BE2C (cell line): Measurements from ENCODE around the gene GALNT7. TPM values are rescaled to one million over a fixed set of nuclear protein-coding genes. Genes with fewer than 3 reads are reported as not detected.
"Not testable (repeated sequence)": the region's sequence is repeated elsewhere in the genome, so short reads cannot be mapped to it uniquely, and the experiment has no call there.

ENCODE experiments used
- DNase-seq: peaks from one replicate; pipeline ENCODE4 v3.0.0-alpha.2; 2020
- H3K27me3 ChIP-seq: fragments of 250-450 bp; sonication (Bioruptor Pico); 2 replicates; pipeline ENCODE4 v1.5.1; 2020; ENCODE audit warnings: mild to moderate bottlenecking
- H3K36me3 ChIP-seq: fragments of 250-450 bp; sonication (Bioruptor Pico); 2 replicates; pipeline ENCODE4 v1.5.1; 2020; ENCODE audit warnings: mild to moderate bottlenecking
- H3K4me1 ChIP-seq: fragments of 250-450 bp; sonication (Bioruptor Pico); 2 replicates; pipeline ENCODE4 v1.5.1; 2020
- H3K4me3 ChIP-seq: 2 replicates; pipeline ENCODE4 v1.5.1; 2011; ENCODE audit warnings: low read depth, low read length
- H3K9me3 ChIP-seq: fragments of 250-450 bp; sonication (Bioruptor Pico); 2 replicates; pipeline ENCODE4 v1.5.1; 2020
- polyA plus RNA-seq: library from polyadenylated mRNA; unstranded; fragments of >200 nt; gene quantifications from one replicate; pipeline ENCODE4 v1.2.1, GENCODE V29; 2012; ENCODE audit warnings: low read depth, missing spikeins; ENCODE audit not compliant: insufficient read length, insufficient read depth
- TF ChIP-seq, protein P1 (sequence below): IDR thresholded peaks from 2 replicates; pipeline ENCODE4 v1.5.1; 2012; ENCODE audit warnings: mild to moderate bottlenecking, low read depth, low read length

Gene GALNT7, protein sequence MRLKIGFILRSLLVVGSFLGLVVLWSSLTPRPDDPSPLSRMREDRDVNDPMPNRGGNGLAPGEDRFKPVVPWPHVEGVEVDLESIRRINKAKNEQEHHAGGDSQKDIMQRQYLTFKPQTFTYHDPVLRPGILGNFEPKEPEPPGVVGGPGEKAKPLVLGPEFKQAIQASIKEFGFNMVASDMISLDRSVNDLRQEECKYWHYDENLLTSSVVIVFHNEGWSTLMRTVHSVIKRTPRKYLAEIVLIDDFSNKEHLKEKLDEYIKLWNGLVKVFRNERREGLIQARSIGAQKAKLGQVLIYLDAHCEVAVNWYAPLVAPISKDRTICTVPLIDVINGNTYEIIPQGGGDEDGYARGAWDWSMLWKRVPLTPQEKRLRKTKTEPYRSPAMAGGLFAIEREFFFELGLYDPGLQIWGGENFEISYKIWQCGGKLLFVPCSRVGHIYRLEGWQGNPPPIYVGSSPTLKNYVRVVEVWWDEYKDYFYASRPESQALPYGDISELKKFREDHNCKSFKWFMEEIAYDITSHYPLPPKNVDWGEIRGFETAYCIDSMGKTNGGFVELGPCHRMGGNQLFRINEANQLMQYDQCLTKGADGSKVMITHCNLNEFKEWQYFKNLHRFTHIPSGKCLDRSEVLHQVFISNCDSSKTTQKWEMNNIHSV
- 2.4 TPM for polyA plus RNA-seq

DNA sequence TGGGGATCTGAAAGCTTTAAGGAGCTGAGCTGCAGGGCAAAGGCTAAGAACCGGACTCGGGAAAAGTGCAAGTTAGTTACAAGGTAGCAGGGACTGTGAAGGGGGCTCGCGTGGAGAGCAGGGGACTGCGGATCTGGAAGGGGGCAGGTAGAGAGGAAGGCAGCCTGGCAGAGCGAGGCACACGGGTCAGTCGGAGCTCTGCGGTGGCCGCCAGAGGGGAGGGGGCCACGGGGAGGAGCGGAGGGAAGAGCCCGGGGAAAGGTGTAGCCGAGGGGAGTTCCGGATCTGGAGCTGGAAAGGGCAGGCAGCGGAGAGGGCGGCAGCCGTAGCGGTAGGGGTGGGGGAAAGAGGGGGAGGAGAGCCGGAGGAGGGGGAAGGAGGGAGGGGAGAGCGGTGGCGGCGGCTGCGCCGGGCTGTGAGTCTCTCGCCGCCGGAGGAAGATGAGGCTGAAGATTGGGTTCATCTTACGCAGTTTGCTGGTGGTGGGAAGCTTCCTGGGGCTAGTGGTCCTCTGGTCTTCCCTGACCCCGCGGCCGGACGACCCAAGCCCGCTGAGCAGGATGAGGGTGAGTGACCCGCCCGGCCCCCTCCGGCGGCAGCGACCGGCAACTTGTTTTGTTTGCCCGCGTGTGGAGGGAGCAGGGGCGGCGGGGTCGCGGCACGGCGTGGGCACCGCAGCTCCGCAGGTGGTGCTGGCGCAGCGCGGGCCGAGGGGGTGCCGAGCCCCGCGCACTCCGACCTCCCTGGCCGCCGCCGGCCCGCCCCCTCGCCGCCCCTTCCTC, at the start of gene GALNT7:
Gene GALNT7 (plus strand): TSS at position 416 of the 782 bp plus-strand sequence. CDS start 25 bp downstream, at position 441.
- Histone ChIP-seq H3K9me3 (no peaks in the 10 kb centered on the region), H3K27me3 (peaks cover 20% of the 10 kb centered on the region), H3K4me3 (peak within 1 kb of the TSS; percentile 79), H3K36me3 (no peaks in the 10 kb centered on the region), H3K4me1 (no peaks in the 10 kb centered on the region)
- TF ChIP-seq, protein P1, sequence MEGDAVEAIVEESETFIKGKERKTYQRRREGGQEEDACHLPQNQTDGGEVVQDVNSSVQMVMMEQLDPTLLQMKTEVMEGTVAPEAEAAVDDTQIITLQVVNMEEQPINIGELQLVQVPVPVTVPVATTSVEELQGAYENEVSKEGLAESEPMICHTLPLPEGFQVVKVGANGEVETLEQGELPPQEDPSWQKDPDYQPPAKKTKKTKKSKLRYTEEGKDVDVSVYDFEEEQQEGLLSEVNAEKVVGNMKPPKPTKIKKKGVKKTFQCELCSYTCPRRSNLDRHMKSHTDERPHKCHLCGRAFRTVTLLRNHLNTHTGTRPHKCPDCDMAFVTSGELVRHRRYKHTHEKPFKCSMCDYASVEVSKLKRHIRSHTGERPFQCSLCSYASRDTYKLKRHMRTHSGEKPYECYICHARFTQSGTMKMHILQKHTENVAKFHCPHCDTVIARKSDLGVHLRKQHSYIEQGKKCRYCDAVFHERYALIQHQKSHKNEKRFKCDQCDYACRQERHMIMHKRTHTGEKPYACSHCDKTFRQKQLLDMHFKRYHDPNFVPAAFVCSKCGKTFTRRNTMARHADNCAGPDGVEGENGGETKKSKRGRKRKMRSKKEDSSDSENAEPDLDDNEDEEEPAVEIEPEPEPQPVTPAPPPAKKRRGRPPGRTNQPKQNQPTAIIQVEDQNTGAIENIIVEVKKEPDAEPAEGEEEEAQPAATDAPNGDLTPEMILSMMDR: no peak
- DNase-seq: peak; percentile 80

DNA sequence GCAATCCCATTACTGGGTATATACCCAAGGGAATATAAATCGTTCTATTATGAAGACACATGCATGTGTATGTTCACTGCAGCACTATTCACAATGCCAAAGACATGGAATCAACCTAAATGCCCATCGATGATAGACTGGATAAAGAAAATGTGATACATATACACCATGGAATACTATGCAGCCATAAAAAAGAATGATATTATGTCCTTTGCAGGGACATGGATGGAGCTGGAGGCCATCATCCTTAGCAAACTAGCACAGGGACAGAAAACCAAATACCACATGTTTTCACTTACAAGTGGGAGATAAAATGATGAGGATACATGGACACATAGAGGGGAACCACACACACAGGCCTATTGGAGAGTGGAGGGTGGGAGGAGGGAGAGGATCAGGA, 49.8 kb upstream of the GALNT7 start:
- DNase-seq, H3K4me3 ChIP-seq, H3K27me3 ChIP-seq, H3K9me3 ChIP-seq, H3K4me1 ChIP-seq, H3K36me3 ChIP-seq: not testable (repeated sequence)

DNA sequence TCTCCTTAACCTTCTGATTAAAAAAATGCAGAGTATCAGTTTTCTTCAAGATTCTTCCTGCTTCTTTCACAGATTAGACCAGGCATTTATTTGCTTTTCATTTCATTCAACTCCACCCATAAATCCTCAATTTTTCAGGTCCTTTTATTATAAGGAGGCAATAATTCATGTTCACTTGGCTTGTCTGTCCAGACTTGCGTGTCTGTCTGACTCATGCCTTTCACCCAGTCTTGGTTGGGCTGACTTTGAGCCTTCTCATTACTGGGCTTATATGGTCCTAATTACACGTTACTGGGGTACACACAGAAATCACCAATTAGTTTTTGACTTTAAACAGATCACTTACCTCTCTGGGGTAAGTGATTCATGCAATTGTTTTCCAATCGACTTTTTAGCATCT, 48.8 kb upstream of the GALNT7 start:
- no peak for DNase-seq
- Histone ChIP-seq H3K36me3 (no peaks in the 10 kb centered on the region), H3K4me3 (no peak overlapping the region), H3K9me3 (no peaks in the 10 kb centered on the region), H3K4me1 (no peaks in the 10 kb centered on the region), H3K27me3 (no peaks in the 10 kb centered on the region)
- TF ChIP-seq, protein P1: no peak

DNA sequence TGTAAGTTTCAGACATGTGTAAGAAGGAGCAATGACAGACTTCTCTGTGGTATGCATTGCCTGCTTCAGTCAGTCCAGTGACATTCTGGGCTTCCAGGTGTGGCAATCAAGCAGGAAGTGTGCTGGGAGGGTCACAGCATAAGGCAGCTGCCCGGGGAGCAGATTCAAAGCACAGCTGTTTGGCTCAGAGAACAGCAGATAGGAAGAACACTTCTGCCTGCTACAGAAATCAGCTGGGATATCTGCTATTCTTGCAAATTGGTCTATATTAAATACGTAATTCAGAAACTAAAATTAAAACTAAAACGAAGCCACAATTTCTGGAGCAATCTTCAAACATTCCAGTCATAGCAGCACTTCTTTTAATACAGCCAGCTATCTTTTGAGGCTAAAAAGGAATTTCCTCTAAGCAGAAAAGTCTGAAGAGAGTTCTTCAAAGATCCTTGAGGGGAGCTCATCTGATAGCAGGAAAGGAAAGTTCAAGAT, 47.5 kb upstream of the GALNT7 start:
- Histone ChIP-seq H3K9me3 (no peaks in the 10 kb centered on the region), H3K36me3 (no peaks in the 10 kb centered on the region), H3K27me3 (no peaks in the 10 kb centered on the region), H3K4me1 (no peaks in the 10 kb centered on the region), H3K4me3 (no peak overlapping the region)
- no peak for DNase-seq
- TF ChIP-seq, protein P1: no peak

DNA sequence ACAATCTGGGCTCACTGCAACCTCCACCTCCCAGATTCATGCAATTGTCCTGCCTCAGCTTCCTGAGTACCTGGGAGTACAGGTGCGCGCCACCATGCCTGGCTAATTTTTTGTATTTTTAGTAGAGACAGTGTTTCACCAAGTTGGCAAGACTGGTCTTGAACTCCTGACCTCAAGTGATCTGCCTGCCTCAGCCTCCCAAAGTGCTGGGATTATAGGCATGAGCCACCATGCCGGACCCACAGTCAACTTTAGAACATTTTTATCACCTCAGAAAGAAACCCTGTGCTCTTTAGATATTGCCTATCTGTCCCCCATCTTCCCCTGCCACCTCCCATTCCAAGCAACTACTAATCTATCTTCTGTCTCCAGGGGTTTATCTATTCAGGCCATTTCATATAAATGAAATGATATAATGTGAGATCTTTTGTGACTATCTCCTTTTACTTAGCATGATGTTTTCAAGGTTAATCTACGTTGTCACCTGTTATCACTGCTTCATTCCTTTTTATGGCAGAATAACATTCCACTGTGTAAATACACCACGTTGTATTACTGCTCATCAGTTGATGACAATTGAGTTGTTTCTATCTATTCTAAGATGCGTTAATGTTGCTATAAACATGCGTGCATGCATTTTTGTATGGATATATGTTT, 44.3 kb upstream of the GALNT7 start:
- Histone ChIP-seq H3K36me3 (no peaks in the 10 kb centered on the region), H3K27me3 (no peaks in the 10 kb centered on the region; the same call in 1 of the 2 replicates), H3K4me3 (no peak overlapping the region), H3K4me1 (no peaks in the 10 kb centered on the region), H3K9me3 (no peaks in the 10 kb centered on the region)
- no peak for DNase-seq
- TF ChIP-seq, protein P1: no peak
